ENCODE measurements around the gene ITGB1.

DNA sequence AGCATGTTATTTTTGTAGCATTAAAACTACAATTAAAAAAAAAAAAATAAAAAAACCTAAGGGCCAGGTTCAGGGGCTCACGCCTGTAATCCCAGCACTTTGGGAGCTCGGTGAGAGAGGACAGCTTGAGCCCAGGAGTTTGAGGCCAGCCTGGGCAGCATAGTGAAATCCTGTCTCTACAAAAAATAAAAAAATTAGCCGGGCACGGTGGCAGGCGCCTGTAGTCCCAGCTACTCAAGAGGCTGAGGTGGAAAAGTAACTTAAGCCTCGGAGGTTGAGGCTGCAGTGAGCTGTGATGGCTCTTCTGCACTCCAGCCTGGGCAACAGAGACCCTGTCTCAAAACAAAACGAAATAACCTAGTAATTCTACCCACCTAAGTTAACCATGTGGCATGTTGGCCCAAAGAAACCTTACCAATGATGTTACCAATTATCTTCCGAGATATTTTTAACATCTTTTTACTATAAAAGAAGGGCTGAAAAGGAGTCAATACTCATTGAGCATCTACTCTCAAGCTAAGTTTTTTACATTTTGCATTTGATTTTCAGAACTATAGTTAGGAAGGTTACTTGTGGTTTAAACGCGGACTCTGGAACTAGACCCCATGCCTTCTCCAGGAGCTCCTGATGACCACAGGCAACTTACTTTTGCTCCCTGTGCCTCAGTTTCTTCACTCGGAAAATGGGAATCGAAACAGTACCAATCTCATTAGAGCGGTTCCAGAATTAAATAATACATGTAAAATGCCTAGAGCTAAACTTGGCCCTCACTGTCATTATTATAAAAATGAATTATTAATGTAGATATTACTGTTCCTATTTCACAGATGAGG lies 1.4 kb downstream of the ITGB1 start:
- TF ChIP-seq RAD21 (IDR thresholded peaks at IDR 0.05 in 1 of 2, conservative IDR thresholded peaks at IDR 0.05 in 1 of 2; ENCODE audit: low read depth in 2 of 2, low read length in 2 of 2) (no peak), POLR2A (IDR thresholded peaks at IDR 0.05; ENCODE audit: control extremely low read depth in 1 of 2, low read depth in 2 of 2, low read length in 2 of 2) (no peak), ZNF274 (IDR thresholded peaks at IDR 0.05; ENCODE audit: borderline replicate concordance, extremely low read depth, low read length) (no peak), RXRA (IDR thresholded peaks at IDR 0.05; ENCODE audit: insufficient read depth, low read depth, low read length) (no peak), YY1 (IDR thresholded peaks at IDR 0.05; ENCODE audit: low read depth, low read length) (no peak), CEBPB (IDR thresholded peaks at IDR 0.05; ENCODE audit: low read depth, low read length) (no peak), HDAC6 (IDR thresholded peaks at IDR 0.05; ENCODE audit: low read depth, low read length) (no peak), JUND (IDR thresholded peaks at IDR 0.05; ENCODE audit: low read length) (no peak), ATF3 (IDR thresholded peaks at IDR 0.05; ENCODE audit: insufficient read depth, low read depth, low read length) (no peak)
- TF ChIP-seq, protein P1, sequence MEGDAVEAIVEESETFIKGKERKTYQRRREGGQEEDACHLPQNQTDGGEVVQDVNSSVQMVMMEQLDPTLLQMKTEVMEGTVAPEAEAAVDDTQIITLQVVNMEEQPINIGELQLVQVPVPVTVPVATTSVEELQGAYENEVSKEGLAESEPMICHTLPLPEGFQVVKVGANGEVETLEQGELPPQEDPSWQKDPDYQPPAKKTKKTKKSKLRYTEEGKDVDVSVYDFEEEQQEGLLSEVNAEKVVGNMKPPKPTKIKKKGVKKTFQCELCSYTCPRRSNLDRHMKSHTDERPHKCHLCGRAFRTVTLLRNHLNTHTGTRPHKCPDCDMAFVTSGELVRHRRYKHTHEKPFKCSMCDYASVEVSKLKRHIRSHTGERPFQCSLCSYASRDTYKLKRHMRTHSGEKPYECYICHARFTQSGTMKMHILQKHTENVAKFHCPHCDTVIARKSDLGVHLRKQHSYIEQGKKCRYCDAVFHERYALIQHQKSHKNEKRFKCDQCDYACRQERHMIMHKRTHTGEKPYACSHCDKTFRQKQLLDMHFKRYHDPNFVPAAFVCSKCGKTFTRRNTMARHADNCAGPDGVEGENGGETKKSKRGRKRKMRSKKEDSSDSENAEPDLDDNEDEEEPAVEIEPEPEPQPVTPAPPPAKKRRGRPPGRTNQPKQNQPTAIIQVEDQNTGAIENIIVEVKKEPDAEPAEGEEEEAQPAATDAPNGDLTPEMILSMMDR (IDR thresholded peaks at IDR 0.05; ENCODE audit: control extremely low read depth in 1 of 3, insufficient read depth in 1 of 3, low read depth in 1 of 3, low read length in 3 of 3): no peak

Data from H1 (cell line).